A172 (cell line): ENCODE results near the gene FCN3. TPM values are rescaled to one million over a fixed set of nuclear protein-coding genes. Genes with fewer than 3 reads are reported as not detected.

Experiments
- DNase-seq: peaks from one replicate; pipeline ENCODE4 v3.0.0-alpha.2; 2015; ENCODE audit warnings: low spot score
- total RNA-seq: library from RNA; depleted of rRNA; stranded (reverse); fragments of >200 nt; shearing (Covaris generic); gene quantifications from 2 replicates; pipeline ENCODE4 v1.2.3, GENCODE V29; 2014

FCN3 gene
- total RNA-seq, 1 experiment from 2014 or later, result not detected

DNA sequence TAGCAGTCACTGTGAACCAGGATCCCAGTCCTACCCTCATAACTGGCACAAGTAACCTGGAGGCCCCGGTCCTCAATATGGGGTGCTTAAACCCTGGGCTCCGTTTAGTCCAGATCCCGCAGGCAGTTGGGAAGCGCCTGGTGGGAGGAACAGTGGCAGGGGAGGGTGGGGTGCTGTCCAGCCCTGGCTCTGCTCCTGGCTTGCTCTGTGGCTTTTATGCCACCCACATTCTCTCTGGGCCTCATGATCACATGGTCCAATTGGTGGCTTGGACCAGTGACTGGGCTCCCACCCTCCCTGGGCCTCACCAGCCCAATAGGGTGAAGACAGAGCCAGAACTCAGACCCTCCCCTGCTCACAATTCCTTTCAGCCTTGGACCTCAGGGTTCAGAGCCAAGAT, 5.6 kb upstream of the FCN3 start:
- DNase-seq, result no peak

DNA sequence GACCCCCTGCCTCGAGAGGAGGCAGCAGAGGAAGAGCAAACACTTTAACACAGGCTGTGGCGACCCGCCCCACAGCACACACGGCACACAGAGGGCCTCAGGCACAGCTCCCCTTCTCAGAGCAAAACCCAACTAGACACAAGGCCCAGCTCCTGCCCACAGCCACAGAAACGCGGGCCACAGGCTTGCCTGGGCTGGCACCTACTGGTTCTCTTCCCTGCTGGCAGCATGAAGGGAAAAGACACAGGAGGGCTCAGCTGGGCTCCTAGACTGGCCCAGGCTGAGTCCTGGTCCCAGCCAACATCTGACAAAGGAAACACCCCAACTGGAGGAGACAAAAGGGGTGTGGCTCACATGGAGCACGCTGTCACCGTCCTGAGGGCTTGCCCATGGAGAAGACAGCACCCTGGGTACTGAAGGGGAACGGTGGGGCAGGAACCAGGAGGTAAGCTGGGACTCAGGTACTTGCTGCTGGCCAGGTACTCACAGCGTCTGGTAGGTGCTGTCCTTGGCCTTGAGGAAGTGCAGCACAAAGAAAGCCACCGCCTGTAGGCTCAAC, 5.0 kb upstream of the FCN3 start:
- no peak for DNase-seq

DNA sequence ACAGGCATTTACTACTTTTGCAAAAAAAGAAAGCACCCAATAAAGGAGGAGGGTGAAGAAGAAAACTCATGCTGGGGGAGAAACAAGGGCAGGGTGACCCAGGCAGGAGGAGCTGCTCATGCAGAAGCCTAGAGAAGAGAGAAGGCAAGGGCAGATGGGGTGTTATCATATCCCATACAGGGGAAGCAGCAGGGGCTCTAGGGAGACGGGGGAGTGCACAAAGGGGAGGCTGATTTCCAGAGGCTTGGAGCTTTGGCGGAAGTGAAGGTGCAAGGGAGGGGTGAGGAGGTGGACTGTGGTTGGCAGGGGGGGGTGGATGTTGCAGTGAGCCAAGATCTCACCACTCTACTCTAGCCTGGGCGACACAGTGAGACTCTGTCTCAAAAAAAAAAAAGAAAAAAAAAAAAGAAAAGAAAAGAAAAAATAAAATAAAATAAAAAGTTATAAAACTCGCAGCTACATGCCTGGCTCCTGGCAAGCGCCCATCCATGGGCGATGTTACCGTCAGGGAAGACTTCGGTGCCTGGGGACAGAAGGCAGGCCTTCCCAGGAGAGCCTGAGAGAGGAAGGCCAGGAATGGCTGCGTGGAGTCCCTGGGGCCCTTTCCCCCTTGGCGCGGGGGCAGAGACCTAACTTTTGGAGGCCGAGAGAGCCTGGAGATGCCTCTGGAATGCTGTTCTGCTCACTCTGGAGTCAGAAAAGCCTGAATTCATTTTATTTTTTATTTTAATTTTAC, 3.3 kb upstream of the FCN3 start:
- no peak for DNase-seq

DNA sequence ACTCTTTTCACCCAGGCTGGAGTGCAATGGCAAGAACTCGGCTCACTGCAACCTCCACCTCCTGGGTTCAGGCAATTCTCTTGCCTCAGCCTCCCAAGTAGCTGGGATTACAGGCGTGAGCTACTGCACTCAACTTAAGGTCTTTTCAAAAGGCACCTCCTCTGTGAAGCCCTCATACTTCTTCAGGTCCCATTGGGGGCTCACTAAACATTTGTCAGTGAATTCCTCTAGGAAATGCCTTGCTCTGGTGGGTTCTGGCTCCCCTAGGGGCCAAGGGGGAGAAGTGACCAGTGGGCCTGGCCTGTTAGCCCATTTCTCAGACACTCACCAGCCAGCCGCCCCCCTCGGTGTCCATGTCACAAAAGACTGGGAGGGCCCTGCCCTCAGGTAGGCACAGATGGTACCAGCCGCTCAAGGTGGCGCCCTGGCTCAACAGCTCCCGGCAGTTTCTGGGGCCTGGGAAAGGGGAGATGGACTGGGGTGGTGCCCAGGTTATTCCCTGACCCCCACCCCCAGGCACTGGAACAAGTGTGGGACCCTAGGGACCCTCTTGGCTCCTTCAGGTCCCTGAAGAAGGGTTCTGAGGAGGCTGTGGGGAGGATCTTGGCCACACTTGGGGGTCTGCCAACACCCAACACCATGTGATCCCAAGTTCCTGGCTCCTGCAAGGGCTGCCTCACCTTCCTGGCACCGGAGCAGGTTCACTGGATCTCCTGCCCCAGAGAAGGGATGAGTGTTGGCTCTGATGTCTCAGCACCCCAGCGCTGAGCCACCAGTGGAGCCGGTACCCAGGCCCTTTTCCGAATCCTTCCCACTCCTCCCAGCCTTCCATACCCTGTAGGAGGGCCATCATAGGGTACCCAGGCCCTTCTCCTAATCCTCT, 1.6 kb downstream of the FCN3 start:
- DNase-seq, result no peak

DNA sequence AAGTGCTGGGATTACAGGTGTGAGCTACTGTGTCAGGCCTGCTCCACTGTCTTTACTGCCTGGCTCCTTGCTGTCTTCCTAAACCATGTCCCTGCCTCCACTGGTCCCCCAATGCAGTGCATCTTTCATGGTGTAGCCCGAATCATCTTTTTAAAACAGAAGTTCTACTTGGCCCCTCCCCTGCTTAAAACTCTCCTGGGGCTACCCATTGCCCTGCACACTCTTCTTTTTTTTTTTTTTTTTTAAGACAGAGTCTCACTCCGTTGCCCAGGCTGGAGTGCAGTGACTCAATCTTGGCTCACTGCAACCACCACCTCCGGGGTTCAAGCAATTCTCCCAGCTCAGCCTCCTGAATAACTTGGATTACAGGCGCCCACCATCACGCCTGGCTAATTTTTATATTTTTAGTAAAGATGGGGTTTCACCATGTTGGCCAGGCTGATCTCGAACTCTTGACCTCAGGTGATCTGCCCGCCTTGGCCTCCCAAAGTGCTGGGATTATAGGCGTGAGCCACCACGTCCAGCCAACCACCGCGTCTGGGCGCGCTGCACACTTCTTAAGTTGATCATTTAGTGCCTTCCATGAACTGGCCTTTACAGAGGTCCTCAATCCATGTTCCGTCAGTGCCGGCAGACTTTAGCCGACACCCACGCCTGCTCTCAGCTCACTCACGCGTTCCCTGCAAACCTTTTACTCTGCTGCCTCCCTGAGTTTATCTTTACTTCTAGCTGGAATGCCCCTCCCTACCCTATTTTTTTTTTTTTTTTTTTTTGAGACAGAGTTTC, 2.4 kb downstream of the FCN3 start:
- DNase-seq, result no peak

DNA sequence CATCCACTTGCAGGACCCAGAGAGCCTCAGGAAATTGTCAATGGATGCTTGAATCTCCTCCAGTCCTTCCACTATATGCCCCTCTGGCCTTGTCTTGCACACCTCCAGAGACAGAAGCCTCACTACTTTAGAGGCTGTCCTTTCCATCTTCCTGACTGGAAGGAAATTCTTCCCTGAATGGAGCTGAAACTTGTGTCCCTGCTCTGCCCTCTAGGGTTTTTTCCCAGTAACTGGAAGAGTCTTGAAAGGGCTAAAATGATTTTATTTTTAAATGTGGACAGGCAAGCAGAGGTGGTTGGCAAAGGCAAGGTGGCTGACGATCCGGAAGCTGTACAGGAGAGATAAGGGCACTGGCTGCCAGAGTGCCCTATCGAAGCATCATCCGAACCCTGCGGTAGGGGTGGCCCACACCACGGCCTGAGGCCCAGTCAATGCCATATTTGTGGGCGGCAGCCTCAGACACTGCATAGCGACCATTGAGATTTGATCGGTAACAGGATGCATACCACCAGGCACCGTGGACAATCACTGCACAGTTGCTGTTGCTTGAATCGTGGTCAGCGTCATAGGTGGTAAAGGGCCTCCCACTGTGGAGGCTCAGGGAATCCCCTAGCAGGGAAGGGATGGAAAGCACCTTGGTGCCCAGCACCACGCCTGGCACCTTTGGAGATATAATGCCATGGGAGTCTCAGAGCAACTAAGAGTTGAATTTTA, 5.6 kb downstream of the FCN3 start:
- DNase-seq, result no peak

DNA sequence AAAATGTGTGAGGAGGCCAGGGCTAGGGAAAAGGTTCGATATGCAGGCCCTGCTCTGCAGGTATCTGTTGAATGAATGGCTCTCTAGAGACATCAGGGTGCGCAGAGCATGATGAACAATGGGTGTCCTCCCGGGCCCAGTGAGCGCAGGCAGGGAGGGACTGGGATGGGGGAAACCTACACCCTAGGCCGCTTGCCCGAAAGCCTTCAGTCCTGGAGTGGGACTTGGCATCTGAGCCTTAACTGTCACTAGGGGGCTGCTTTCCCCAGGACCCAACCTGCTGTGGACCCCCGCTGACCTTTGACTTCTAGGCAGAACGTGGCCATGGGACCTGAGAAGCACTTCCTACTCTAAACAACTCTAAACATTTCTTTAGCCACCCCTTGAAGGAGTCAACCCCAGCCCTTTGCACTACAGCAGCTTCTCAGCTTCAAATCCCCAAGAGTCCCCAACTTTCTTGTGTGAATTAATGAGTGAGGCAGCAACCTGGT, 7.4 kb downstream of the FCN3 start:
- no peak for DNase-seq

DNA sequence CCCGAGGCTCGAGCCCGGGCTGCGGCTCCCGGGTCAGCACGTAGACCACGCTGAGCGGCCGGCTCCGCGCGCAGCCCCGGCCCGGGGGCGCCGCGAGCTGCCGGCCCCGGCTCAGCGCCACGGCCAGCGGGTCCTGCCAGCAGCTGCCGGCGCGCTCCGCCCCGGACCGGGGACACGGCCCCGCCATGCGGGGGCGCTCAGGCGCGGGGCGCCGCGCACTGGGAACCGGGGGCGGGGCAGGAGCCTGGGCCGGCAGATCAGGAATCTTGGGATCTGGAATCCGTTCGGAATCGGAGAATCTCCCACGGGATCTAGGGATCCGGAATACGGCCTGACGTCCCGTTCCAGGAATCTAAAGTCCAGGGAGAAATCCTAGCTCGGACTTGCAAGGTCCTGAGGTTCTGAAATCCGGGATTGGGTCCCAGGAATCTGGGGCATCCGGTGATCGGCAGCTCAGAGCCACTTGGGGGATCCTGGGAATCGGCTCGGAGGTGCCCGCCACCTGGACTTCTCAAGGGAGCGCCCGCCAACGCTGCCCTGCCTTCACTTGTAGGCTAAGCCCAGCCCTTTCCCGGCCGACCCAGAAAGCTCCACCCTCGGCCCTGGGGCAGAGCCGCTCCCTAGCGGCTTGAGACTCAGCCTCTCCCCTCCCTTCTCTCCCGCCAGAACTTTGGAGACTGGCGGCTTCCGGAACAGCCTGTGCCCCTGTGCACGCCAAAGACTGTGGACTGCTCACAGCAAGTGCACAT, 8.0 kb downstream of the FCN3 start, which contains the start of gene MAP3K6:
MAP3K6 (minus strand) TSS at position 551 of the 749 bp plus-strand sequence; CDS start at position 187, 364 bp downstream.
- peak; percentile 66 for DNase-seq

DNA sequence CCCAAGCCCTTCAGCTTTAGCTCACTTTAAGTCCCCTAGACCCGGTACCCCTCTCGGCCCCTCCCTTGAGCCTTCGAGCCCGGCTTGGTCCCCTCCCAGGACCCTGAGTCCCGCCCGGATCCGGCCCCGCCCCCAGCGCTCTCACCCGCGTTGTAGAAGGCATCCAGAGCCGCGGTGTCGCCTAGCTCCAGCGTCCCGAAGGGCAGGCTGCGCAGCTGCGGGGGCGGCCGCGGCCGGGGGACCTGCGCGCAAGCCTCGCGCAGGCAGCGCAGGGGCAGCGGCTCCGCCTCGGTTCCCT, 8.6 kb downstream of the FCN3 start:
- DNase-seq, result peak; percentile 31

DNA sequence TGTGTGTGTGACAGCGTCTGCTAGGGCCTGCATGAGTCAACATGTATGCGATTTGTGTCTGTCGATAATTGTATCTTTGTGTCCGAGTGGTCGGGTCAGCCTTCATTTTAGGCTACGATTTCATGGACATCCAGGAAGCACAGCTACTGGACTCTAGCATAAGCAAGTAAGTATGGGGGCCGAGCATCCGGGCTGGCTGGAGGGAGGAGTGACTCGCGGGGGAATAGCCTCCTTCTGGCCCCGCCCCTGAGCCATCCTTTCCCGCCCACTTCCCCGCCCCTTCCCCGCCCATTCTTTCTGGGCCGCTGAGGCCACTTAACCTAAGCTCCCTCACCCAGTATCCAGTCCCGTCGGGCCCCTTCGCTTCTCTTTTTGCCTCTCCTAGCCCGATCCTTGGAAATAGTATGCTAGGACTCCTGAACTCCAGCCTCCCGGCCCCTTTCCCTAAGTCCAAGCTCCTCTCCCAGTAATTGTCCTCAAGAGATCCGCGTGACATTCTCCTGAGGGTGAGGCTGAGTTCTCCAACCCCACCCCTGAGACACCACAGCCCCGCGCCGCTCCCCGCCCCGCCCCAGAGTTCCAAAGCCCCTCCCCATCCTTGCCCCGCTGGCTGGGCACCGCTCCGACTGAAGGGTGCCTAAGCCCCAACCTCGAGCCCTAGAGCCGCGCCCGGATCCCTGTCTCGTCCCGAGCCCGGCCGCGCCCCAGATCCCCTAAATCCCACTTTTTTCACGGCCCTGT, 9.1 kb downstream of the FCN3 start:
- peak; percentile 72 for DNase-seq

DNA sequence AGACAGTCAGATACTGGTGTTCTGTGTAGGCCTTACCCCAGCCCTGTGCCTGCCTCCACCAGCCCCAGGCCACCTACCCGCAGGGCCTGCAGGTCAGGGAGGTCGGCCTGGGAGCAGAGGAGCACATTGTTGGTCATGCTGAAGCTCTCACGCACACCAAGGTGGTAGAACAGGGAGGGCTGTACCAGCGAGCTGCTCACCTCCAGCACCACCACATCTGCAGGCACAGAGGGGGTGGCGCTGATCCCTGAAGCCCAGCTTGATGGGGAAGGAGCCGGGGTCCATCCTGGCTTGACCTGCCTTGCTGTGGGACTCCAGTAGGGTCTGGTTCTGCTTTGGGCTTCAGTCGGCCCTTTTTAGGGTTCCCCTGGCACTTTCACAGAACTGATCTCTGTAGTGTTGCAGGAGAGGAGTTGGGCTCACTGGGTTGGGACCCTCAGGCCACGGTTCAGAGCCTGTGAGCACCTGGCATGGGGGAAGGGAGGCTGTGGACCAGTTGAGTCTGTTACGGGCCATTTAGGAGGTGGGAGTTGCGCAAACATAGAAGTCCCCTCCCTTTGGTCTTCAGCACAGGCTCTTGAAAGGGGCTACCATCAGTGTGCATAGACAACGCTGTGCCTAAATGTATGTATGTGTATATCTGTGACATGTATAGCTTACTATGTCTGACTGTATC, 9.8 kb downstream of the FCN3 start:
- DNase-seq, result no peak

DNA sequence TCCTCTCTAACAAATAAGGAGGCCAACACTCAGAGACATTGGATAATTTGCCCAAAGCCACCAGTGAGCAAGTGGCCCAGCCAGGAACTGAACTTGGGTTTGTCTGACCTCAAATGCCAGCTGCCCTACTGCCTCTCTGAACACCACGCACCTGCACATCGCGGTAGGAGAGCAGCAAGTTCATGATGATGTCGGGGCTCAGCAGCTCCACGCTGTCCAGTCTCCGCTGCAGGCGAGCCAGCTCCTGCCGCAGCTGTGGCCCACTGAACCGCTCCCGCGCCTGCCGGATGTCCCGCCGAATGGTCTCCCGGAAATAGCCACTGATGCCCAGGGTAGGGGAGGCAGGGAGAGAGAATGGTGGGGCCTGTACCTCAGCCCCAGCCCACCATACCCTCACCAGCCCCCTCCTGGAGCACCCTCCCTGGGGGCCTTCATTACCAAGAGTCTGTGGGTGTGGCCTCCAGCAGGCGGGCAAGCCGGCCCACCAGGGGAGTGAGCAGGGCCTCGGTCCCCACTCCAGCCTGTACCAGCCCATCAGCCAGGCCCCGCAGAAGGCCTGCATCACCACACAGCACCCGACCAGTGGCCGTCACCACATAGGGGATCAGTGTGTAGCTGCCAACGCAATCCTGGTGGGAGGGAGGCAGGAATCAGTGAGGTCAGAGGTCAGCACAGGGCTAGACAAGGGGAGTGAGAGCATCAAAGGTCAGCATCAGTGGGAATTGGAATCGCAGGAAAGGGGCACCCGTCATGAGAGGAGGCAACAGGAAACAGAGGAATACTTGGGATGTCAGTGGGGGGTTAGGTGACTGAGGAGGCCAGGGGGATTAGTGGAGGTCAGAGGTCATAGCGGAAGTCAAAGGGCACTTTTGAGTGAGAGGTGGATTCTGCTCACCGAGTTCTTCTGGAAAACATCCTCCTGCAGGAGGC, 10.6 kb downstream of the FCN3 start:
- no peak for DNase-seq

DNA sequence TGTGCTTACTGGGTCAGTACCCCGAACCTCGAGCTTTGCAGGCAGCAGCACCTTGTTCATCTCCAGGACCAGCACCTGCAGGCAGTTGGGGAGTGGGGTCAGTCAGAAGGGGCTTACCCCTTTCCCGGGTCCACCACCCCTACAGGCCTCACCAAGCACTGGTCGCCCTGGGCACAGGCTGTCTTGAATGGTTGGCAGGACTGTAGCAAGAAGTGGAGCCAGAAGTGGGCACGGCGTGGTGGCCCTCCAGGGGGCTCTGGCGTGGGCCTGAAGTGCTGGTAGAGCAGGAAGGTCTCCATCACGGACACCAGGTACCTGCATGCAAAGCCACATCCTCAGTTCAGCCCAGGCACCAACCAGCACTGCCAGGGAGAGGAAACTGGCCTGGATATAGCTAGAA, 13.1 kb downstream of the FCN3 start:
- no peak for DNase-seq

DNA sequence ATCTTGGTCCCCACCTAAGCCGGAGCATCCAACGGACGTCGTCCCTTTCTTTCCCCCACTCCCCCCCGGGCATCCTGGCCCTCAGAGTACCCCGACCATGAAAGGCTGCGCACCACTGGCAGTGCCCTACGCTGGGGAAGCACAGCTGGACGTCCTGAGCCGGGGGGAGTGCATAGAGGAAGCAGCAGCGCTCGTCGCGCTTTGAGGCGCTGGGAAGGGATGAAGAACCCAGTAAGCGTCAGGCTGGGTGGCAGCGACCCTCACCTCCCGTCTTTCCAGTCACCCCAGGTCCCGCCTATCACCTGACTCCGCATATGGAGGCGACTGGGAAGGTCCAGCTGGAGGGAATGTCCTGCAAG, 13.6 kb downstream of the FCN3 start:
- no peak for DNase-seq

DNA sequence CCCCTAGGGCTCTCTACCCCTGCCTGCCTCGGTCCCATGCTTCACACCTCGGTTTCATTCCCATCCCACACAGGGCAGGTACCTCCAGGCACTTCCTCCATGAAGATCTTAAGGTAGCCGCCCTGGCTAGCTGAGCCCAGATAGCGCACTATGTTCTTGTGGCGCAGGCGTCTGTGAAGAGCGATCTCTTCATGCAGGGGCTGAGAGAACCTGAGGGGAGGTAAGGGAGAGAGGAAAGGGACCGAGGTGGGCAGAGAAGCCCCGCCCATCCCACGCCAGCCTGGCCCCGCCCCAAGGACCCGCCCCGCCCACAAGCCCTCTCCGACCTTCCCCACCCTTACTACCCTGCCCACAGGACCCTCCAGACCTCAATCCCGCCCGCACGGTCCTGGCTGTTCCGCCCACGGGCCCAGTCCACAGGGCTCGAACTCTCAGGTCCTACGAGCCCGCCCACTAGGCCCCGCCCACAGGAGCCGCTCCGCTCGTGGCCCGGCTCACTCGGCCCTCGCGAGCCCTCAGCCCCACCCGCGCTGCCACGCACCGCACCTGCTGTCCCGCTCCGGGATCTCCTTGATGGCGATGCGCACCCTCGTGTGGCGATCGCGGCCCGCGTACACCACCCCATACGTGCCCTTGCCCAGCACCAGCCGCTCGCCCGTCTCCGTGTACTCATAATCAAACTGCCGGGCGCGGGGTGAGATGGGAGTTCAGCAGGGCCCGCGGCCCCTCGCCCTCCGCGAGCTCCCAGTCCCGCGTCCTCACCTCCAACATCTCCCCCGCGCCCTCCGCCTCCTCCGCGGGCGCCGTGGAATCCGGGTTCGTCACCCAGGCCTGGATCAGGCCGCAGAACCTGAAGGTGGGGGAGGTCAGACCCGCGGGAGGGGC, 14.2 kb downstream of the FCN3 start:
- DNase-seq, result no peak

DNA sequence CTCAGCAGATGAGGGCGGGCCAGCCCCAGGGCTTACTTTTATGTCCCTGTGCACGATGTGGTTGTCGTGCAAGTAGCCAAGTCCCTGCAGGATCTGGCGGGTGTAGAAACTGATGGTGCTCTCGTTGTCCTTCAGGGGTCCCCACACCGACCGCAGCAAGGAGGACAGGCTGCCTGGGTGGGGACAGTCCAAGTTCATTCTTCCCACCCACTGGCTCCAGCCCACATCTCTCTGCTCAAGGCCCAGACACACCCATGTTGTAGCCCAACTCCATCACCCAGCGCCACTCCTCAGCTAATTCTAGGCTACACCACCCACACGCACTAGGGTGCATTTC, 14.8 kb downstream of the FCN3 start:
- DNase-seq, result no peak

DNA sequence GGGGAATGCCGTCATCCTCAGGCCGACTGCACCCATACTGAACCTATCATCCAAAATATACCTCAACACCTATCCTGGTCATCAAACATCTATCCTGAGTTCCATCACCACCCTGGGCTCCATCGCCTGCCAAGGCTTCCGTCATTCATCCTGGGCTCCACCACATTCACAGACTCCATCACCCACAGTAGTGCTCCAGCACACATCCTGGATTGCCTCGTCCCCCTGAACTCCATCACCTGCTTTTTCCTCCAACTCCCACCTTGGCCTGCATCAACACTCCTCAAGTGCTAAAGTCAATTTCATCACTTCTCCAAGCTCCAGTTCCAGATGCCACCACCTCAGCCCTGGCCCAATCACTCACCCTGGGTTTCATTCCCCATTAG, 15.7 kb downstream of the FCN3 start:
- no peak for DNase-seq
